GM18499 (cell line): Measurements from ENCODE around the gene BCL2L15.

Source experiments
- ATAC-seq: cut with Tn5 transposase; IDR thresholded peaks from one replicate; pipeline ENCODE4 v1.9.1; 2021; ENCODE audit warnings: moderate number of reproducible peaks; ENCODE audit not compliant: insufficient read depth, unreplicated experiment

BCL2L15 gene

GRCh38 chr1:113912594-113913311 lies 25.4 kb upstream of the BCL2L15 start:
- ATAC-seq, result no peak

DNA sequence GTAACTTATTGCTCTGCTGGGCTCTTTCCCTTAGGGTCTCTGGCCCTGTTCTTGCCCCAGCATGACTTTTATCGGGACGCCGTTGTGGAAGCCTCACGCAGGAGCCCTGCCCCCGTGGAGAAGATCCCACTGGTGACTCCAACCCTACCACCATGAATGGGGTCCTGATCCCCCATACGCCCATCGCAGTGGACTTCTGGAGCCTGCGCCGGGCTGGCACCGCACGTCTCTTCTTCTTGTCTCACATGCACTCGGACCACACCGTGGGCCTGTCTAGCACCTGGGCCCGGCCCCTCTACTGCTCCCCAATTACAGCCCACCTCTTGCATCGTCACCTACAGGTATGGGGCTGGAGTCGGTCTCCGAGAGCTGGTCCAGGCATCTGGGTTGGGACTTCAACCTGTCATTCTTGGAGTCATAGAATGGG lies 18.1 kb upstream of the BCL2L15 start:
- ATAC-seq, result no peak

- peak; percentile 83 for ATAC-seq
Observed at GRCh38 chr1:113904674-113905434, 17.5 kb upstream of the BCL2L15 start, which contains the start of the genes AP4B1 and DCLRE1B. TSS of gene AP4B1 (minus strand) at chr1:113904799. CDS start at chr1:113904717, 82 bp downstream. TSS of gene DCLRE1B (plus strand) at chr1:113905326. CDS start at chr1:113905587, 261 bp downstream.

DNA sequence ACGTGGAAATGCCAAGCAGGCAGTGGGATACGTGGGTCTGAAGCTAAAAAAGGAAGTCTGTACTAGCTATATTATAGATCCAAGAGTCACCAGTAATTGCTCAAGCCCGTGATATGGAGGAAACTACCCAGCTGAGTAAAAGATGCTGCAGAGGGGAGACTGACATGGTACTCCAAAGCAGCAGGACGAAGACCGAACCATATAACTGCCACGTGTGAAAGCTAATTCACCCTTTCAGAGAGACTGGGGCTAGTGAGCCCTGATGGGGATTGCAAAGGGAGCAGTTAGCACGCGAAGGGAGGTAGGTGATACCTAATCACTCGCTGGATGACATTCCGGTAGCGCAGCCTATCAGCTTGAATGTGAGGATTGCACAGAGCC lies 16.9 kb upstream of the BCL2L15 start:
- peak; percentile 11 for ATAC-seq

GRCh38 chr1:113903501-113904292 lies 16.3 kb upstream of the BCL2L15 start:
- no peak for ATAC-seq

- ATAC-seq, result no peak
Observed at GRCh38 chr1:113901191-113901590, 13.8 kb upstream of the BCL2L15 start.

DNA sequence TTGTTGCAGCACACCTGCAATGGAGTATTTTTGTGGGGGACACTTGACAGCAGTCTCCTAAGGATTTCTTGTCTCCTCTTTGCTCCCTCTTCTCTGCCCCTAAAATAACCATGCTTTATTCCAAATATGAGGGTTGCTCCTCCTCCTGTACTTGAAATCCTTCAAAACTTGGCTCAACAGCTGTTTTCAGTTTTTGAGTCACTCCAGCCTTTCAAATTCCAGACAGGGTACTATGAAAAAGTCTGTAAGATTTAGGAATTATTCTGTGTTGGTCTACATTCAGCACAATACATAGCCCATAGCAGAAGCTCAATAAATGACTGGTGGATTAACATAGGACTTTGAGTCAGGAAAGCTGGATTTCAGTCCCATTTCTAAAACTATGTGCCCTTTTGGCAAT lies 11.7 kb upstream of the BCL2L15 start:
- no peak for ATAC-seq

GRCh38 chr1:113898241-113898814 lies 10.9 kb upstream of the BCL2L15 start:
- no peak for ATAC-seq

DNA sequence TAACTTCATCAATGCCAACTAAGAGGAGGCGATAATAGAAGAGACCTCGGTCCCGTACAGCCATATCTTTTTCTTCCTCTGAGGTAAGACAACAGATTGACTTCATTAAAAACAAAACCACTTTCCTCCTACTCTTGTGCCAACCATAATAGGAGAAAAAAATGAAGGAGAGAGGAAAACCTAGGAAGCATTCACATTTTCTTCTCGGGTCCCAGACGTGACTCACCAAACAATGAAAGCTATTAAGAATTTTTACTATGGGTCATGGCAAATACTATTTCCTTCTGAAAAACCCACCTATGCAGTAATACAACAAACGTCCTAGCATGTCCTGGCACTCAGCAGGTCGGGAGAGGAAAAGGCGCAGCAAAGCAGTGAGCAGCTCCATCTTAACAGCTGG lies 8.6 kb upstream of the BCL2L15 start:
- ATAC-seq, result no peak

GRCh38 chr1:113895098-113895497 lies 7.7 kb upstream of the BCL2L15 start:
- no peak for ATAC-seq

- ATAC-seq, result no peak
Observed at GRCh38 chr1:113893267-113893666, 5.9 kb upstream of the BCL2L15 start.

- ATAC-seq, result no peak
Observed at GRCh38 chr1:113891631-113892220, 4.3 kb upstream of the BCL2L15 start.

DNA sequence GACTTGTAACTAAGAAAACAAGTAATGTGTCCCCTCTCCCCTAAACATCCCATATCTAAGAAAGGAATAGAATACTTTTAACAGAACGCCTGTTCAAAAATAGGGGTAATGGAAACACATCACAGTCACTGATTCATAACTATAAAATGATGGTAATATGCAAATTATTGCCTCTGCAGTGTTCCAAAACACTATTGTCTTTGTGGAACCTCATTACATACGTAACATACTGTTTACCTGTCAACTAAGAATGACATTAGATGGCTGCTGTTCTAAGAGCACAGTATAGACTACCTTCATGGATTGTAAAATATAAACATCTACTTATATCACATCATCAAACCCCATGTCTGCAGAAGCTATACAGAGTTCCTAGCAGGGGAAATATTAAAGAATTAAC lies 3.4 kb upstream of the BCL2L15 start:
- ATAC-seq, result no peak

GRCh38 chr1:113886417-113887401 lies 672 bp downstream of the BCL2L15 start:
- ATAC-seq, result no peak

- ATAC-seq, result no peak
Observed at GRCh38 chr1:113881661-113882060, 5.7 kb downstream of the BCL2L15 start.

DNA sequence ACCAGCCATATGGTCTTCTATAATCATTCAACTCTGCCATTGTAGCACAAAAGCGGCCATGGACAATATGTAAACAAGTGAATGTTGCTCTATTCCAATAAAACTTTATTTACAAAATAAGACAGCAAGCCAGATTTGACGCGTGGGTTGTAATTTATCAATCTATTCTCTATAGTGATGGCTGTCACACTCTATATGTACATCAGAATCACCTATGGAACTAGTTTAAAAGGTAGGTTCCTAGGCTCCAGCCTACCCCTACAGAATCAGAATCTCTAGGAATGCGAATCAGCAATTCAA lies 7.7 kb downstream of the BCL2L15 start:
- ATAC-seq, result no peak

DNA sequence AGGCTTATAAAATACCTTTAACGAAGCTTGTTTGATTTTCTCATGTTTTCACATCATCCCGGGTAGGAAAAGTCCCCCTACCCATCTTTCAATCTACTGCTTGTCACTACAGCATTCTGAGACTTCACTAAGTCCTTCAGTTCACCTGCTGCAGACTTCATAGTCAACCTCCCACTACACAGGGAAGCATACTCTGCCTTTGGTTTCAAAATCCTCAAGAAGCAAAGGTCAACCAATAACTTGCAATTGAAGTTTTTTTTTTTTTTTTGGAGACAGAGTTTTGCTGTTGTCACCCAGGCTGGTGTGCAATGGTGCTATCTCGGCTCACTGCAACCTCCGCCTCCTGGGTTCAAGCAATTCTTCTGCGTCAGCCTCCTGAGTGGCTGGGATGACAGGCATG lies 11.2 kb downstream of the BCL2L15 start:
- no peak for ATAC-seq

DNA sequence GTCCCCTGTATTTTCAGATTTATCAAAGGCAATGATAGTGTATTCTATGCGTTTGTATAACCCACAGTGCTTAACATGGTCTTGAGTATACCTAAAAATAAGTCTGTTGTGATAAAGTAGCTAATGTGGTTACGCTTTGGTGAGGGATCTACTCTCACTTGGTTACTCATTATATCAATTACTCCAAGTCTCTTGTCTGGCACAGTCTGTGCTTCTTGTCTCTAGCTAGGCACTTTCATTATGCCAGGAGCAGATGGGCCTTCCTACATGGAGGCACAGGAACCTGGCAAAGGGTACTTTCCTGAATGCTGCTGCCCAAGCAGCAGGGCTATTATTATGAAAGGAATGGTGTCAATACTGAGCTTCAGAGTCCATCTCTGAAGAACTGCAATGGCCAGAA lies 11.7 kb downstream of the BCL2L15 start:
- ATAC-seq, result no peak
